ENCODE results near the gene HCRTR1.

HCRTR1 gene

GRCh38 chr1:31596737-31597097 lies 20.8 kb upstream of the HCRTR1 start:
- H3K4me1 ChIP-seq (ENCODE audit: control insufficient read depth in 5 of 5, insufficient read depth in 5 of 5, low read length in 5 of 5): peaks cover 0 to 37% (median 12%) of the 10 kb centered on the region in 5 donors
- no peaks in the 10 kb centered on the region for H3K9me3 ChIP-seq (ENCODE audit: control insufficient read depth in 5 of 5, low read length in 5 of 5)
- H3K4me3 ChIP-seq (ENCODE audit: low read depth in 1 of 5, low read length in 5 of 5): no peak overlapping the region
- no peak overlapping the region for H3K27ac ChIP-seq (ENCODE audit: low read depth, low read length)
- H3K9ac ChIP-seq (ENCODE audit: low read length in 5 of 5): no peak overlapping the region
- H3K36me3 ChIP-seq (ENCODE audit: control insufficient read depth in 5 of 5, insufficient read depth in 5 of 5, low read length in 5 of 5): no peaks in the 10 kb centered on the region
- H3K27me3 ChIP-seq (ENCODE audit: control insufficient read depth in 5 of 5, insufficient read depth in 4 of 5, low read length in 5 of 5): no peaks in the 10 kb centered on the region

- no peaks in the 10 kb centered on the region for H3K36me3 ChIP-seq (ENCODE audit: control insufficient read depth in 5 of 5, insufficient read depth in 5 of 5, low read length in 5 of 5)
- H3K27me3 ChIP-seq (ENCODE audit: control insufficient read depth in 5 of 5, insufficient read depth in 4 of 5, low read length in 5 of 5): no peaks in the 10 kb centered on the region
- H3K27ac ChIP-seq (ENCODE audit: low read depth, low read length): no peak overlapping the region
- H3K4me1 ChIP-seq (ENCODE audit: control insufficient read depth in 5 of 5, insufficient read depth in 5 of 5, low read length in 5 of 5): peaks cover 0 to 33% (median 8%) of the 10 kb centered on the region in 5 donors
- no peaks in the 10 kb centered on the region for H3K9me3 ChIP-seq (ENCODE audit: control insufficient read depth in 5 of 5, low read length in 5 of 5)
- no peak overlapping the region for H3K9ac ChIP-seq (ENCODE audit: low read length in 5 of 5)
- H3K4me3 ChIP-seq (ENCODE audit: low read depth in 1 of 5, low read length in 5 of 5): no peak overlapping the region
Observed at GRCh38 chr1:31598980-31599379, 18.5 kb upstream of the HCRTR1 start.

GRCh38 chr1:31600641-31601040 lies 16.8 kb upstream of the HCRTR1 start:
- Histone ChIP-seq H3K27me3 (ENCODE audit: control insufficient read depth in 5 of 5, insufficient read depth in 4 of 5, low read length in 5 of 5) (no peaks in the 10 kb centered on the region), H3K27ac (ENCODE audit: low read depth, low read length) (no peak overlapping the region), H3K4me1 (ENCODE audit: control insufficient read depth in 5 of 5, insufficient read depth in 5 of 5, low read length in 5 of 5) (peaks cover 0 to 20% (median 0%) of the 10 kb centered on the region in 5 donors), H3K9me3 (ENCODE audit: control insufficient read depth in 5 of 5, low read length in 5 of 5) (no peaks in the 10 kb centered on the region), H3K36me3 (ENCODE audit: control insufficient read depth in 5 of 5, insufficient read depth in 5 of 5, low read length in 5 of 5) (no peaks in the 10 kb centered on the region), H3K9ac (ENCODE audit: low read length in 5 of 5) (no peak overlapping the region), H3K4me3 (ENCODE audit: low read depth in 1 of 5, low read length in 5 of 5) (no peak overlapping the region)

GRCh38 chr1:31602081-31602480 lies 15.4 kb upstream of the HCRTR1 start:
- no peaks in the 10 kb centered on the region for H3K27me3 ChIP-seq (ENCODE audit: control insufficient read depth in 5 of 5, insufficient read depth in 4 of 5, low read length in 5 of 5)
- H3K9ac ChIP-seq (ENCODE audit: low read length in 5 of 5): no peak overlapping the region
- no peak overlapping the region for H3K4me3 ChIP-seq (ENCODE audit: low read depth in 1 of 5, low read length in 5 of 5)
- no peaks in the 10 kb centered on the region for H3K9me3 ChIP-seq (ENCODE audit: control insufficient read depth in 5 of 5, low read length in 5 of 5)
- H3K36me3 ChIP-seq (ENCODE audit: control insufficient read depth in 5 of 5, insufficient read depth in 5 of 5, low read length in 5 of 5): no peaks in the 10 kb centered on the region
- H3K27ac ChIP-seq (ENCODE audit: low read depth, low read length): no peak overlapping the region
- H3K4me1 ChIP-seq (ENCODE audit: control insufficient read depth in 5 of 5, insufficient read depth in 5 of 5, low read length in 5 of 5): peaks cover 0 to 10% (median 0%) of the 10 kb centered on the region in 5 donors

- Histone ChIP-seq H3K36me3 (ENCODE audit: control insufficient read depth in 5 of 5, insufficient read depth in 5 of 5, low read length in 5 of 5) (no peaks in the 10 kb centered on the region), H3K9ac (ENCODE audit: low read length in 5 of 5) (no peak overlapping the region)
Observed at GRCh38 chr1:31605908-31606427, 11.5 kb upstream of the HCRTR1 start.

GRCh38 chr1:31607360-31607759 lies 10.1 kb upstream of the HCRTR1 start:
- H3K27ac ChIP-seq (ENCODE audit: low read depth, low read length): no peak overlapping the region
- no peak overlapping the region for H3K9ac ChIP-seq (ENCODE audit: low read length in 5 of 5)
- no peak overlapping the region for H3K4me3 ChIP-seq (ENCODE audit: low read depth in 1 of 5, low read length in 5 of 5)
- H3K36me3 ChIP-seq (ENCODE audit: control insufficient read depth in 5 of 5, insufficient read depth in 5 of 5, low read length in 5 of 5): no peaks in the 10 kb centered on the region
- H3K27me3 ChIP-seq (ENCODE audit: control insufficient read depth in 5 of 5, insufficient read depth in 4 of 5, low read length in 5 of 5): no peaks in the 10 kb centered on the region
- H3K9me3 ChIP-seq (ENCODE audit: control insufficient read depth in 5 of 5, low read length in 5 of 5): no peaks in the 10 kb centered on the region
- peaks cover 0 to under 1% (median 0%) of the 10 kb centered on the region in 5 donors for H3K4me1 ChIP-seq (ENCODE audit: control insufficient read depth in 5 of 5, insufficient read depth in 5 of 5, low read length in 5 of 5)

More at GRCh38 chr1:31605908-31606427, 11.5 kb upstream of the HCRTR1 start:
- Histone ChIP-seq H3K27me3 (ENCODE audit: control insufficient read depth in 5 of 5, insufficient read depth in 4 of 5, low read length in 5 of 5) (no peaks in the 10 kb centered on the region), H3K4me1 (ENCODE audit: control insufficient read depth in 5 of 5, insufficient read depth in 5 of 5, low read length in 5 of 5) (no peaks in the 10 kb centered on the region), H3K27ac (ENCODE audit: low read depth, low read length) (no peak overlapping the region), H3K9me3 (ENCODE audit: control insufficient read depth in 5 of 5, low read length in 5 of 5) (no peaks in the 10 kb centered on the region), H3K4me3 (ENCODE audit: low read depth in 1 of 5, low read length in 5 of 5) (no peak overlapping the region)

GRCh38 chr1:31609514-31610118 lies 7.9 kb upstream of the HCRTR1 start:
- Histone ChIP-seq H3K4me3 (ENCODE audit: low read depth in 1 of 5, low read length in 5 of 5) (no peak overlapping the region), H3K36me3 (ENCODE audit: control insufficient read depth in 5 of 5, insufficient read depth in 5 of 5, low read length in 5 of 5) (no peaks in the 10 kb centered on the region)

GRCh38 chr1:31614414-31615005 lies 3.0 kb upstream of the HCRTR1 start:
- Histone ChIP-seq H3K27me3 (ENCODE audit: control insufficient read depth in 5 of 5, insufficient read depth in 4 of 5, low read length in 5 of 5) (peaks cover 5 to 25% (median 14%) of the 10 kb centered on the region in 5 donors), H3K4me3 (ENCODE audit: low read depth in 1 of 5, low read length in 5 of 5) (no peak overlapping the region), H3K27ac (ENCODE audit: low read depth, low read length) (no peak overlapping the region), H3K9ac (ENCODE audit: low read length in 5 of 5) (no peak overlapping the region), H3K36me3 (ENCODE audit: control insufficient read depth in 5 of 5, insufficient read depth in 5 of 5, low read length in 5 of 5) (no peaks in the 10 kb centered on the region), H3K9me3 (ENCODE audit: control insufficient read depth in 5 of 5, low read length in 5 of 5) (no peaks in the 10 kb centered on the region), H3K4me1 (ENCODE audit: control insufficient read depth in 5 of 5, insufficient read depth in 5 of 5, low read length in 5 of 5) (peaks cover 1 to 38% (median 14%) of the 10 kb centered on the region in 5 donors)

More at GRCh38 chr1:31609514-31610118, 7.9 kb upstream of the HCRTR1 start:
- H3K9me3 ChIP-seq (ENCODE audit: control insufficient read depth in 5 of 5, low read length in 5 of 5): no peaks in the 10 kb centered on the region
- no peak overlapping the region for H3K27ac ChIP-seq (ENCODE audit: low read depth, low read length)
- no peak overlapping the region for H3K9ac ChIP-seq (ENCODE audit: low read length in 5 of 5)
- no peaks in the 10 kb centered on the region for H3K27me3 ChIP-seq (ENCODE audit: control insufficient read depth in 5 of 5, insufficient read depth in 4 of 5, low read length in 5 of 5)
- peaks cover 0 to 23% (median 7%) of the 10 kb centered on the region in 5 donors for H3K4me1 ChIP-seq (ENCODE audit: control insufficient read depth in 5 of 5, insufficient read depth in 5 of 5, low read length in 5 of 5)

GRCh38 chr1:31615414-31615813 lies 2.1 kb upstream of the HCRTR1 start:
- Histone ChIP-seq H3K27me3 (ENCODE audit: control insufficient read depth in 5 of 5, insufficient read depth in 4 of 5, low read length in 5 of 5) (peaks cover 5 to 25% (median 14%) of the 10 kb centered on the region in 5 donors), H3K4me3 (ENCODE audit: low read depth in 1 of 5, low read length in 5 of 5) (no peak overlapping the region), H3K4me1 (ENCODE audit: control insufficient read depth in 5 of 5, insufficient read depth in 5 of 5, low read length in 5 of 5) (peaks cover 1 to 38% (median 14%) of the 10 kb centered on the region in 5 donors), H3K9ac (ENCODE audit: low read length in 5 of 5) (no peak overlapping the region), H3K36me3 (ENCODE audit: control insufficient read depth in 5 of 5, insufficient read depth in 5 of 5, low read length in 5 of 5) (no peaks in the 10 kb centered on the region), H3K9me3 (ENCODE audit: control insufficient read depth in 5 of 5, low read length in 5 of 5) (no peaks in the 10 kb centered on the region), H3K27ac (ENCODE audit: low read depth, low read length) (no peak overlapping the region)

- Histone ChIP-seq H3K36me3 (ENCODE audit: control insufficient read depth in 5 of 5, insufficient read depth in 5 of 5, low read length in 5 of 5) (no peaks in the 10 kb centered on the region), H3K4me1 (ENCODE audit: control insufficient read depth in 5 of 5, insufficient read depth in 5 of 5, low read length in 5 of 5) (peaks cover 1 to 38% (median 14%) of the 10 kb centered on the region in 5 donors), H3K4me3 (ENCODE audit: low read depth in 1 of 5, low read length in 5 of 5) (no peak overlapping the region), H3K9me3 (ENCODE audit: control insufficient read depth in 5 of 5, low read length in 5 of 5) (no peaks in the 10 kb centered on the region), H3K27me3 (ENCODE audit: control insufficient read depth in 5 of 5, insufficient read depth in 4 of 5, low read length in 5 of 5) (peaks cover 5 to 25% (median 14%) of the 10 kb centered on the region in 5 donors), H3K9ac (ENCODE audit: low read length in 5 of 5) (no peak overlapping the region), H3K27ac (ENCODE audit: low read depth, low read length) (no peak overlapping the region)
Observed at GRCh38 chr1:31615939-31616338, 1.6 kb upstream of the HCRTR1 start.
